GM23338 (cell line): ENCODE data around the gene ZMAT1. TPM values are rescaled to one million over a fixed set of nuclear protein-coding genes. Genes with fewer than 3 reads are reported as not detected.

ENCODE experiments used
- ATAC-seq: fragments of 200-7000 bp; cut with Tn5 transposase; 3 replicates; pipeline ENCODE4 v1.9.1; 2020
- DNase-seq: peaks from one replicate; pipeline ENCODE4 v3.0.0-alpha.2; 2015; ENCODE audit warnings: low spot score
- H2AFZ ChIP-seq: fragments of 200-600 bp; sonication (generic); 2 replicates; pipeline ENCODE4 v1.8.0; 2016; ENCODE audit warnings: antibody characterized with exemption, mild to moderate bottlenecking, moderate library complexity
- H3F3A ChIP-seq: fragments of 200-600 bp; sonication (generic); replicated peaks from 2 replicates; pipeline ENCODE4 v1.8.0; 2017; ENCODE audit warnings: antibody characterized with exemption, mixed run types, low read depth
- H3K27ac ChIP-seq: fragments of 200-600 bp; sonication (generic); 2 replicates; pipeline ENCODE4 v1.6.1; 2016; ENCODE audit warnings: low read depth
- H3K27me3 ChIP-seq: fragments of 200-600 bp; sonication (generic); 2 replicates; pipeline ENCODE4 v1.8.0; 2016; ENCODE audit warnings: mild to moderate bottlenecking, mixed run types, moderate library complexity; ENCODE audit not compliant: insufficient read depth
- H3K36me3 ChIP-seq: fragments of 200-600 bp; sonication (generic); 2 replicates; pipeline ENCODE4 v1.8.0; 2016; ENCODE audit warnings: mild to moderate bottlenecking; ENCODE audit not compliant: insufficient read depth
- H3K4me1 ChIP-seq: fragments of 200-600 bp; sonication (generic); 2 replicates; pipeline ENCODE4 v1.8.0; 2016; ENCODE audit warnings: mild to moderate bottlenecking, moderate library complexity; ENCODE audit not compliant: insufficient read depth
- H3K4me2 ChIP-seq: fragments of 200-600 bp; sonication (generic); 2 replicates; pipeline ENCODE4 v1.7.1; 2017; ENCODE audit warnings: mixed run types
- H3K4me3 ChIP-seq: fragments of 200-600 bp; sonication (generic); 2 replicates; pipeline ENCODE4 v1.6.1; 2016; ENCODE audit warnings: mixed run types
- H3K79me2 ChIP-seq: fragments of 200-600 bp; sonication (generic); replicated peaks from 2 replicates; pipeline ENCODE4 v1.8.0; 2017; ENCODE audit warnings: mild to moderate bottlenecking; ENCODE audit not compliant: insufficient read depth
- H3K9me2 ChIP-seq: fragments of 200-600 bp; sonication (generic); 2 replicates; pipeline ENCODE4 v1.8.0; 2017; ENCODE audit not compliant: insufficient read depth
- H4K20me1 ChIP-seq: fragments of 200-600 bp; sonication (generic); replicated peaks from 2 replicates; pipeline ENCODE4 v1.8.0; 2017; ENCODE audit warnings: mild to moderate bottlenecking; ENCODE audit not compliant: insufficient read depth
- H3K27ac Mint-ChIP-seq: 2 replicates; pipeline ENCODE4 v1.8.0; 2020; ENCODE audit warnings: inconsistent platforms, mild to moderate bottlenecking, moderate library complexity, mixed read lengths
- H3K27me3 Mint-ChIP-seq: 3 replicates; pipeline ENCODE4 v1.8.0; 2022; ENCODE audit warnings: low read depth, mild to moderate bottlenecking, moderate library complexity, mixed read lengths, inconsistent platforms; ENCODE audit not compliant: insufficient read depth, poor library complexity
- H3K36me3 Mint-ChIP-seq: 3 replicates; pipeline ENCODE4 v1.8.0; 2021; ENCODE audit warnings: low read depth, mild to moderate bottlenecking, inconsistent platforms, moderate library complexity, mixed read lengths
- H3K4me1 Mint-ChIP-seq: 3 replicates; pipeline ENCODE4 v1.8.0; 2020; ENCODE audit warnings: mild to moderate bottlenecking, inconsistent platforms, mixed read lengths
- H3K4me3 Mint-ChIP-seq: 3 replicates; pipeline ENCODE4 v1.8.0; 2021; ENCODE audit warnings: moderate library complexity, mild to moderate bottlenecking, inconsistent platforms, mixed read lengths
- H3K9me3 Mint-ChIP-seq: 3 replicates; pipeline ENCODE4 v1.8.0; 2020; ENCODE audit warnings: moderate library complexity, mild to moderate bottlenecking, inconsistent platforms, mixed read lengths
- CREB1 ChIP-seq: fragments of 250-450 bp; sonication (Bioruptor Pico); IDR thresholded peaks from 2 replicates; pipeline ENCODE4 v1.5.0; 2020; ENCODE audit warnings: low read depth, mild to moderate bottlenecking, moderate library complexity
- EZH2 ChIP-seq: fragments of 200-600 bp; sonication (generic); IDR thresholded peaks from one replicate; pipeline ENCODE4 v1.8.0; 2017; ENCODE audit warnings: antibody characterized with exemption, mild to moderate bottlenecking, low read depth; ENCODE audit not compliant: unreplicated experiment
- JUNB ChIP-seq: IDR thresholded peaks from one replicate; pipeline ENCODE4 v1.6.1; 2016; ENCODE audit warnings: antibody characterized with exemption; ENCODE audit not compliant: unreplicated experiment
- NANOG ChIP-seq: IDR thresholded peaks from 2 replicates; pipeline ENCODE4 v1.6.1; 2016; ENCODE audit warnings: antibody characterized with exemption, borderline replicate concordance
- POLR2AphosphoS5 ChIP-seq: IDR thresholded peaks from 2 replicates; pipeline ENCODE4 v1.6.1; 2016; ENCODE audit warnings: antibody characterized with exemption, low read depth
- ZNF331 ChIP-seq: fragments of 250-450 bp; sonication (Bioruptor Pico); IDR thresholded peaks from 2 replicates; pipeline ENCODE4 v1.5.0; 2020; ENCODE audit warnings: low read depth, mild to moderate bottlenecking, moderate library complexity
- polyA plus RNA-seq: library from polyadenylated mRNA; unstranded; fragments of >200 nt; fragmentation: Nextera tagmentation; extraction: Ambion mirVana; gene quantifications from 2 replicates; pipeline ENCODE4 v1.2.1, GENCODE V29; 2016
- total RNA-seq: library from RNA; depleted of rRNA; stranded (reverse); fragments of >200 nt; shearing (Covaris generic); gene quantifications from 2 replicates; pipeline ENCODE4 v1.2.3, GENCODE V29; 2014
- TF ChIP-seq, protein P1 (sequence below): IDR thresholded peaks from one replicate; pipeline ENCODE4 v1.6.1; 2018; ENCODE audit warnings: antibody characterized with exemption; ENCODE audit not compliant: unreplicated experiment
- TF ChIP-seq, protein P2 (sequence below), 2 experiments: fragments of 200-600 bp in 1 of 2; sonication (generic) in 1 of 2; conservative IDR thresholded peaks; 2 replicates each; pipeline versions ENCODE4 v1.5.1 to v1.6.1; 2016 to 2017; ENCODE audit warnings: antibody characterized with exemption in 2 of 2, low read depth in 2 of 2, mild to moderate bottlenecking in 2 of 2, moderate library complexity in 1 of 2

The ZMAT1 gene
- total and polyA plus RNA-seq, 2 experiments from 2014 or later: 1.5 to 2.2 TPM

DNA sequence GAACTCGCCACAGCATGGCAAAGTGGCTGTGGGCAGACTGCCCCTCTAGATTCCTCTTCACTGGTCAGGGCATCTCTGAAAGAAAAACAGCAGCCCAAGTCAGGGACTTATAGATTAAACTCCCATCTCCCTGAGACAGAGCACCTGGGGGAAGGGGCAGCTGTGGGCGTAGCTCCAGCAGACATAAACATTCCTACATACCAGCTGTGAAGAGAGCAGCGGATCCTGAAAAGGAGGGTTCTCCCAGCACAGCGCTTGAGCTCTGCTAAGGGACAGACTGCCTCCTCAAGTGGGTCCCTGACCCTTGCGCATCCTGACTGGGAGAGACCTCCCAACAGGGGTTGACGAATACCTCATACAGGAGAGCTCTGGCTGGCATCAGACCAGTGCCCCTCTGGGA lies 18.8 kb upstream of the ZMAT1 start:
- peaks cover 99% of the 10 kb centered on the region for H3K36me3 Mint-ChIP-seq
- DNase-seq (no peak), ATAC-seq (peak; percentile 61; the same call in 2 of the 3 replicates)

DNA sequence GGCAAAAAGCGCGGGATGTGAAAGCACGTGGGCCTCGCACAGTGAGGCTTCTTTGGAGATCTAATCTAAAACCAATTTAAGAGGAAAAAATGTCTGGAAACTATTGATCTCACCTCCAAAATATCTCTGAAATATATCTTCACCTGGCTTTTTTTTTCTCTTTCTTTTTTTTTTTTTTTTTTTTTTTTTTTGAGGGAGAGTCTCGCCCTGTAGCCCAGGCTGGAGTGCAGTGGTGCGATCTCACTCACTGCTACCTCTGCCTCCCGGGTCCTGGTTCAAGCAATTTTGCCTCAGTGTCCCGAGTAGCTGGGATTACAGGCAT lies 383 bp upstream of the ZMAT1 start:
- Histone ChIP-seq H3K36me3 (no peaks in the 10 kb centered on the region), H4K20me1 (no peaks in the 10 kb centered on the region), H2AFZ (no peak overlapping the region), H3K4me2 (no peak overlapping the region), H3K27me3 (peaks cover 10% of the 10 kb centered on the region), H3K27ac (no peak overlapping the region), H3K79me2 (no peaks in the 10 kb centered on the region), H3K4me3 (no peak overlapping the region), H3F3A (no peaks in the 10 kb centered on the region), H3K9me2 (no peaks in the 10 kb centered on the region), H3K4me1 (peaks cover 2% of the 10 kb centered on the region; the same call in 1 of the 2 replicates)
- peaks cover 28% of the 10 kb centered on the region for H3K36me3 Mint-ChIP-seq
- peaks cover 22% of the 10 kb centered on the region for H3K4me1 Mint-ChIP-seq
- peak overlapping the region; percentile 87 for H3K27ac Mint-ChIP-seq
- TF ChIP-seq ZNF331 (CRISPR knock-in tag) (no peak), EZH2 (no peak), JUNB (no peak), POLR2AphosphoS5 (no peak), CREB1 (CRISPR knock-in tag) (no peak), NANOG (no peak)
- TF ChIP-seq, protein P1, sequence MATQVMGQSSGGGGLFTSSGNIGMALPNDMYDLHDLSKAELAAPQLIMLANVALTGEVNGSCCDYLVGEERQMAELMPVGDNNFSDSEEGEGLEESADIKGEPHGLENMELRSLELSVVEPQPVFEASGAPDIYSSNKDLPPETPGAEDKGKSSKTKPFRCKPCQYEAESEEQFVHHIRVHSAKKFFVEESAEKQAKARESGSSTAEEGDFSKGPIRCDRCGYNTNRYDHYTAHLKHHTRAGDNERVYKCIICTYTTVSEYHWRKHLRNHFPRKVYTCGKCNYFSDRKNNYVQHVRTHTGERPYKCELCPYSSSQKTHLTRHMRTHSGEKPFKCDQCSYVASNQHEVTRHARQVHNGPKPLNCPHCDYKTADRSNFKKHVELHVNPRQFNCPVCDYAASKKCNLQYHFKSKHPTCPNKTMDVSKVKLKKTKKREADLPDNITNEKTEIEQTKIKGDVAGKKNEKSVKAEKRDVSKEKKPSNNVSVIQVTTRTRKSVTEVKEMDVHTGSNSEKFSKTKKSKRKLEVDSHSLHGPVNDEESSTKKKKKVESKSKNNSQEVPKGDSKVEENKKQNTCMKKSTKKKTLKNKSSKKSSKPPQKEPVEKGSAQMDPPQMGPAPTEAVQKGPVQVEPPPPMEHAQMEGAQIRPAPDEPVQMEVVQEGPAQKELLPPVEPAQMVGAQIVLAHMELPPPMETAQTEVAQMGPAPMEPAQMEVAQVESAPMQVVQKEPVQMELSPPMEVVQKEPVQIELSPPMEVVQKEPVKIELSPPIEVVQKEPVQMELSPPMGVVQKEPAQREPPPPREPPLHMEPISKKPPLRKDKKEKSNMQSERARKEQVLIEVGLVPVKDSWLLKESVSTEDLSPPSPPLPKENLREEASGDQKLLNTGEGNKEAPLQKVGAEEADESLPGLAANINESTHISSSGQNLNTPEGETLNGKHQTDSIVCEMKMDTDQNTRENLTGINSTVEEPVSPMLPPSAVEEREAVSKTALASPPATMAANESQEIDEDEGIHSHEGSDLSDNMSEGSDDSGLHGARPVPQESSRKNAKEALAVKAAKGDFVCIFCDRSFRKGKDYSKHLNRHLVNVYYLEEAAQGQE: no peak
- TF ChIP-seq, protein P2, sequence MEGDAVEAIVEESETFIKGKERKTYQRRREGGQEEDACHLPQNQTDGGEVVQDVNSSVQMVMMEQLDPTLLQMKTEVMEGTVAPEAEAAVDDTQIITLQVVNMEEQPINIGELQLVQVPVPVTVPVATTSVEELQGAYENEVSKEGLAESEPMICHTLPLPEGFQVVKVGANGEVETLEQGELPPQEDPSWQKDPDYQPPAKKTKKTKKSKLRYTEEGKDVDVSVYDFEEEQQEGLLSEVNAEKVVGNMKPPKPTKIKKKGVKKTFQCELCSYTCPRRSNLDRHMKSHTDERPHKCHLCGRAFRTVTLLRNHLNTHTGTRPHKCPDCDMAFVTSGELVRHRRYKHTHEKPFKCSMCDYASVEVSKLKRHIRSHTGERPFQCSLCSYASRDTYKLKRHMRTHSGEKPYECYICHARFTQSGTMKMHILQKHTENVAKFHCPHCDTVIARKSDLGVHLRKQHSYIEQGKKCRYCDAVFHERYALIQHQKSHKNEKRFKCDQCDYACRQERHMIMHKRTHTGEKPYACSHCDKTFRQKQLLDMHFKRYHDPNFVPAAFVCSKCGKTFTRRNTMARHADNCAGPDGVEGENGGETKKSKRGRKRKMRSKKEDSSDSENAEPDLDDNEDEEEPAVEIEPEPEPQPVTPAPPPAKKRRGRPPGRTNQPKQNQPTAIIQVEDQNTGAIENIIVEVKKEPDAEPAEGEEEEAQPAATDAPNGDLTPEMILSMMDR (conservative IDR thresholded peaks at IDR 0.05; ENCODE audit: low read depth in 2 of 2): no peak
- peaks cover 16% of the 10 kb centered on the region for H3K9me3 Mint-ChIP-seq
- DNase-seq (no peak), ATAC-seq (no peak)
- H3K4me3 Mint-ChIP-seq: peak overlapping the region; percentile 66
- H3K27me3 Mint-ChIP-seq: peaks cover 6% of the 10 kb centered on the region

More for the DNA sequence above, 18.8 kb upstream of the ZMAT1 start:
- Histone ChIP-seq H3K36me3 (no peaks in the 10 kb centered on the region), H3K27ac (no peak overlapping the region), H2AFZ (no peak overlapping the region), H3F3A (no peaks in the 10 kb centered on the region), H4K20me1 (no peaks in the 10 kb centered on the region), H3K9me2 (no peaks in the 10 kb centered on the region), H3K79me2 (no peaks in the 10 kb centered on the region), H3K4me1 (no peaks in the 10 kb centered on the region), H3K4me2 (no peak overlapping the region), H3K4me3 (no peak overlapping the region), H3K27me3 (no peaks in the 10 kb centered on the region)
- TF ChIP-seq, protein P2 (conservative IDR thresholded peaks at IDR 0.05; ENCODE audit: low read depth in 2 of 2): no peak
- no peak for TF ChIP-seq NANOG
- TF ChIP-seq EZH2: no peak
- Mint-ChIP-seq H3K9me3 (peaks cover 30% of the 10 kb centered on the region), H3K27me3 (peaks cover 6% of the 10 kb centered on the region), H3K4me1 (peaks cover 31% of the 10 kb centered on the region), H3K4me3 (no peak overlapping the region), H3K27ac (no peak overlapping the region)
